ENCODE results near the gene PPM1N. TPM values are rescaled to one million over a fixed set of nuclear protein-coding genes. Genes with fewer than 3 reads are reported as not detected.

The PPM1N gene
- total RNA-seq, 1 donor from 2014 or later: 2.2 TPM

- Histone ChIP-seq H3K36me3 (no peaks in the 10 kb centered on the region), H3K4me1 (peaks cover 0 to 10% of the 10 kb centered on the region in 2 donors), H3K27me3 (no peaks in the 10 kb centered on the region), H3K4me3 (no peak overlapping the region), H3K9me3 (no peaks in the 10 kb centered on the region), H3K27ac (no peak overlapping the region)
- intact Hi-C loops (cut with DNase I): no loop called here
- DNase-seq (ENCODE audit: low spot score in 2 of 2): no peak
- TF ChIP-seq CTCF (IDR thresholded peaks at IDR 0.05): no peak
Observed at GRCh38 chr19:45489216-45489855, 8.9 kb upstream of the PPM1N start.

GRCh38 chr19:45492137-45492626 lies 6.1 kb upstream of the PPM1N start:
- intact Hi-C loops (cut with DNase I): no loop called here
- Histone ChIP-seq H3K4me1 (peaks cover 6 to 16% of the 10 kb centered on the region in 2 donors), H3K27me3 (no peaks in the 10 kb centered on the region), H3K4me3 (peak overlapping the region; percentile 51 to 70), H3K9me3 (no peaks in the 10 kb centered on the region), H3K27ac (no peak overlapping the region), H3K36me3 (no peaks in the 10 kb centered on the region)
- no peak for TF ChIP-seq CTCF (IDR thresholded peaks at IDR 0.05)
- no peak for DNase-seq (ENCODE audit: low spot score in 2 of 2)

- H3K4me3 ChIP-seq: peak overlapping the region; percentile 51 to 70
- peaks cover 8 to 19% of the 10 kb centered on the region in 2 donors for H3K4me1 ChIP-seq
- DNase-seq (ENCODE audit: low spot score in 2 of 2): no peak
- TF ChIP-seq CTCF (IDR thresholded peaks at IDR 0.05): no peak
- no peaks in the 10 kb centered on the region for H3K36me3 ChIP-seq
- H3K27ac ChIP-seq: peak overlapping the region in 1 of 2 donors; percentile 50
- peaks cover 4% of the 10 kb centered on the region for H3K27me3 ChIP-seq
- intact Hi-C loops (cut with DNase I): no loop called here
- H3K9me3 ChIP-seq: no peaks in the 10 kb centered on the region
Observed at GRCh38 chr19:45492627-45493470, 5.4 kb upstream of the PPM1N start.

- Histone ChIP-seq H3K27ac (no peak overlapping the region), H3K4me1 (peaks cover 8 to 25% of the 10 kb centered on the region in 2 donors), H3K36me3 (no peaks in the 10 kb centered on the region), H3K27me3 (peaks cover 17% of the 10 kb centered on the region), H3K9me3 (no peaks in the 10 kb centered on the region), H3K4me3 (no peak overlapping the region)
- DNase-seq (ENCODE audit: low spot score in 2 of 2): no peak
- TF ChIP-seq CTCF (IDR thresholded peaks at IDR 0.05): no peak
- intact Hi-C loops (cut with DNase I): no loop called here
Observed at GRCh38 chr19:45494261-45494916, 3.9 kb upstream of the PPM1N start.

- Histone ChIP-seq H3K36me3 (no peaks in the 10 kb centered on the region), H3K9me3 (no peaks in the 10 kb centered on the region), H3K27me3 (peaks cover 18% of the 10 kb centered on the region), H3K4me3 (no peak overlapping the region), H3K4me1 (peaks cover 8 to 25% of the 10 kb centered on the region in 2 donors), H3K27ac (no peak overlapping the region)
- intact Hi-C loops (cut with DNase I): no loop called here
- no peak for DNase-seq (ENCODE audit: low spot score in 2 of 2)
- TF ChIP-seq CTCF (IDR thresholded peaks at IDR 0.05): no peak
Observed at GRCh38 chr19:45495178-45495577, 3.1 kb upstream of the PPM1N start.
